Breast epithelium (tissue), 3 donors: ENCODE data around the gene RPRD2.

Experiments
- CTCF ChIP-seq, 3 donors: fragments of 450-650 bp; IDR thresholded peaks; one replicate each; pipeline ENCODE4 v1.5.1; 2016 to 2017; ENCODE audit warnings: antibody characterized with exemption in 3 of 3, mild to moderate bottlenecking in 3 of 3, moderate library complexity in 3 of 3
- POLR2A ChIP-seq: fragments of 450-650 bp; IDR thresholded peaks from one replicate; pipeline ENCODE4 v1.6.1; 2016; ENCODE audit warnings: antibody characterized with exemption, mild to moderate bottlenecking, moderate library complexity
- POLR2AphosphoS5 ChIP-seq, 3 donors: sonication (generic); formaldehyde crosslinking; IDR thresholded peaks; one replicate each; pipeline ENCODE4 v1.6.1; 2017; ENCODE audit warnings: antibody characterized with exemption in 3 of 3

- no peak for TF ChIP-seq POLR2AphosphoS5 (IDR thresholded peaks at IDR 0.05)
- no peak for TF ChIP-seq CTCF (IDR thresholded peaks at IDR 0.05)
- no peak for TF ChIP-seq POLR2A
Observed at GRCh38 chr1:150365941-150366340, 2.0 kb downstream of the RPRD2 start.
